GM18498 (cell line): Measurements from ENCODE around the gene UBIAD1.
"Not testable (repeated sequence)": the region's sequence is repeated elsewhere in the genome, so short reads cannot be mapped to it uniquely, and the experiment has no call there.

ENCODE experiments used
- ATAC-seq: cut with Tn5 transposase; IDR thresholded peaks from one replicate; pipeline ENCODE4 v1.9.1; 2021; ENCODE audit warnings: mild to moderate bottlenecking, moderate library complexity; ENCODE audit not compliant: unreplicated experiment

Gene UBIAD1

GRCh38 chr1:11279152-11279551, 6.2 kb downstream of the UBIAD1 start:
- no peak for ATAC-seq

DNA sequence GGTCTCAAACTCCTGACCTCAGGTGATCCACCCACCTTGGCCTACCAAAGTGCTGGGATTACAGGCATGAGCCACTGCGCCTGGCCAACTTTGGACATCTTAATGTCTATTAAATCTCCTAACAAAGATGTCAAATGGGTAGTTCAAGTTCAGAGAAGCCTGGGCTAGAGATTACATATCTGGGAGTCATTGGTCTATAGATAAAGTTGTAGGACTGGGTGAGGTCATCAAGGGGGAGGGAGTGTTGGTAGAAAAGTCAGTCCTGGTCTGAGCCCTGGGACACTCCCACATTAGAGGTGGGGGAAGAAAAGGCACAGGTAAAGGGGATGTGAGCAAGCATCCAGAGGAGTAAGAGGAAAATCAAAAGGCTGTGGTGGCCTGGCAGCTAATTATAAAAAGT, 6.6 kb downstream of the UBIAD1 start:
- ATAC-seq, result no peak

DNA sequence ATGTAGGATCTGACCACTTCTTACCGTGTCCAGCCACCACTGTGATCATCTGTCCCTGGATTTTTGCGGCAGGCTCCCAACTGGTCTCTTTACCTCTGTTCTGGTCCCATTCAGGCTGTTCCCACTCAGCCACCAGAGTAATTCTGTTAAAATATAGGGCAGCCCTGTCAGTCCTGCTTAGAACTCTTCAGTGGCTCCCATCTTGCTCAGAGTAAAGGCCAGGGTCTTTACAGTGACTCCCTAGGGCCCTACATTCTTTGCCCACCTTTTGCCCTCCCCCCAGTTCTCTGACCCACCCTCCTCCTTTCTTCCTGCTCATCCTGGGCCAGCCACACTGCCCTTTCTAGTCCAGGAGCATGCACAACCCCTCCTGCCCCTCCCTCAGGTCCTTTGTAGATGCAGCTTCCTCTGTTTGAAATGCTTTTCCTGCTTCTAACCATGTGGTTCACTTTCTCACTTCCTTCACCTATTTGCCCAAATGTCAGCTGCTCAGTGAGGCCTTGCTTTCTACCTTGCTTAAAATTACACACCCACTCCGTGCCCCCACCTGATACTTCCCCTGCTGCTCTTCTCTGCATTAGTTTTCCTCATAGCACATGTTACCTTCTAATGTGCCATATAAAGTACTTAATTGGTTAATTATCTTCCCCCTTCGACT, 7.8 kb downstream of the UBIAD1 start:
- ATAC-seq, result no peak

DNA sequence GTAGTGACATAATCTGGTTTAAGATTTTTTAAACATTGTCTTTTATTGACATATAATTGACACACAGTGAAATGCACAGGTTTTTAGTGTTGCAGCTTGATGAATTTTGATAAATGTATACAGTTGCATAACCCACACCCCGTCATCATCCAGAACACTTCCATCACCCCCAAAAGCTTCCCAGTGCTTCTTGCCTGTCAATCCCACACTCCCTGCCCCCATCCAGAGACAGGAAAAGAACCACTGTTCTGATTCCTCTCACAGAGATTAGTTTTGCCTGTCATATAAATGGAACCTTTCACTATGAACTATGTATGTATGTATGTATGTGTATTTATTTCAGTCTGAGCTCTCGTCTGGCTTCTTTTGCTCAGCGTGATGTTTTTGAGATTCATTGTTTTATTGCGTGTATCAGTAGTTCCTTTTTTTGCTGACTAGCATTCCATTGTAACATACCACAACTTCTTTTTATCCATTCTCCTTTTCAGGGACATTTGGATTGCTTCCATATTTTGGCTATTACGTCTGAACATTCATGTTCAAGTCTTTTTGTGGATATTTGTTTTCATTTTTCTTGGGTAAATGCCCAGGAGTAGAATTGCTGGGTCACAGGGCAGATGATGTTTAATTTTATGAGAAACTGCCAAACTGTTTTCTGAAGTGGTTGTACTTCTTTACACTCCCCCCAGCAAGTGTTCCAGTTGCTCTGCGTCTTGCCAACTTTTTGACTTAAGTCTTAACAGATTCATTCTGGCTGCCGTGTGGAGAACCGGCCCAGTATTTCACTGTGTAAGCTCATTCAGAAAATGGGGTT, 8.7 kb downstream of the UBIAD1 start:
- ATAC-seq, result no peak

DNA sequence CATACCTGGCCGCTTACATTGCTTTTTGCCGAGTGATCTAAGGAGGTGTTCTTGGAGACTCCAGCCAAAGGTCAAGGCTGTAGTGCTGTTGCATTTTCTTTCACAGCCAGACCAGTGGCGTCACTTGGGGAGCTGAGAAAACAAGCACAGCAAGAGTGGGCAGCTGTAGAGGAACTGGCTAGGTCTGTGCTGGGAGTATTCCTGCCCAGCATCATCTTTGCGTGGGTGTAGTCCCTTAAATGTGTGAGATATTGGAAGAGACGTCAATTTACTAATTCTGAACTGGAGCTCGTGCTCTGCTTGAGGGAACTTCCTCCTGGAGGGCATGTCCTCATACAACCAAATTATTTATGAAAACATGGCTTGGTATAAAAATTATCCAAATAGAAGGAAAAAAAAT, 10.2 kb downstream of the UBIAD1 start:
- ATAC-seq, result no peak

- no peak for ATAC-seq
These were observed 11.8 kb downstream of the UBIAD1 start for GRCh38 chr1:11284784-11285183.

- ATAC-seq, result no peak
These were observed 13.1 kb downstream of the UBIAD1 start for GRCh38 chr1:11285883-11286734.

- no peak for ATAC-seq
These were observed 13.9 kb downstream of the UBIAD1 start for GRCh38 chr1:11286735-11287410.

GRCh38 chr1:11289064-11289463, 16.1 kb downstream of the UBIAD1 start:
- ATAC-seq, result no peak

- no peak for ATAC-seq
These were observed 18.1 kb downstream of the UBIAD1 start for GRCh38 chr1:11291049-11291448.

GRCh38 chr1:11293856-11294255, 20.9 kb downstream of the UBIAD1 start:
- no peak for ATAC-seq

GRCh38 chr1:11294951-11295350, 22.0 kb downstream of the UBIAD1 start:
- ATAC-seq, result no peak

GRCh38 chr1:11295905-11296304, 22.9 kb downstream of the UBIAD1 start:
- no peak for ATAC-seq

GRCh38 chr1:11297774-11298173, 24.8 kb downstream of the UBIAD1 start:
- not testable (repeated sequence) for ATAC-seq

GRCh38 chr1:11298390-11299224, 25.6 kb downstream of the UBIAD1 start:
- ATAC-seq, result no peak

GRCh38 chr1:11299225-11299574, 26.2 kb downstream of the UBIAD1 start:
- ATAC-seq, result no peak

GRCh38 chr1:11301601-11302000, 28.6 kb downstream of the UBIAD1 start:
- no peak for ATAC-seq

DNA sequence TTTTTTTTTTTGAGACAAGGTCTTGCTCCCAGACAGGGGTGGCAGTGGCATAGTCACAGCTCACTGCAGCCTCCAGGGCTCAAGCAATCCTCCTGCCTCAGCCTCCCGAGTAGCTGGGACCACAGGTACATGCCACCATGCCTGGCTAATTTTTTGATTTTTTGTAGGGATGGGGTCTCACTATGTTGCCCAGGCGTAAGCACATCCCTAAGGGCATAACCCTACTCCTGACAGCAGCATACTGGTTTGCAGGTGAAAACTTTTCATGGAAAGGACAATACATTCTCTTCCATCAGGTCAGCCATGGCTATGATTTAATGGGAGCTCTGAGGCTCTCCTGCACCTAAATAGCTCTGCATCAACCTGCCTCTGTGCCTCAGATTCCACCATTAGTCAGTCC, 29.4 kb downstream of the UBIAD1 start:
- ATAC-seq, result no peak

- not testable (repeated sequence) for ATAC-seq
These were observed 32.5 kb downstream of the UBIAD1 start for GRCh38 chr1:11305516-11305915.

DNA sequence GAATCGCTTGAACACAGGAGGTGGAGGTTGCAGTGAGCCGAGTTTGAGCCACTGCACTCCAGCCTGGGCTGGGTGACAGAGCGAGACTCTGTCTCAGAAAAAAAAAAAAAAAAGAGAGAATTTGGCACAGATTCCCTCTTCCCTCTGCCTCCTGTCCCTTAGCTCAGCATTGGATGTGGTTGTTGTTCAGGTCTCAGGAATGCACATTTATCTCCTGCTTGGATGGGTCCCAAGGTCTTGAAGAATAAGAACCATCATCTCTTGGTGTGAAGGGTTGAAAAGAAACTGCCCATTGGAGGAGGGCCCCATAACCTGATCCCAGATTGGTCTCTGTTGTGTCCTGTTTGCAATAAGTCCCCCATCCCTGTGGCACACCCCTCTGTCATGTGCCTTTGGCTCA, 34.9 kb downstream of the UBIAD1 start:
- ATAC-seq, result no peak
